Measurements from ENCODE around the gene ORC1.

ORC1 gene

DNA sequence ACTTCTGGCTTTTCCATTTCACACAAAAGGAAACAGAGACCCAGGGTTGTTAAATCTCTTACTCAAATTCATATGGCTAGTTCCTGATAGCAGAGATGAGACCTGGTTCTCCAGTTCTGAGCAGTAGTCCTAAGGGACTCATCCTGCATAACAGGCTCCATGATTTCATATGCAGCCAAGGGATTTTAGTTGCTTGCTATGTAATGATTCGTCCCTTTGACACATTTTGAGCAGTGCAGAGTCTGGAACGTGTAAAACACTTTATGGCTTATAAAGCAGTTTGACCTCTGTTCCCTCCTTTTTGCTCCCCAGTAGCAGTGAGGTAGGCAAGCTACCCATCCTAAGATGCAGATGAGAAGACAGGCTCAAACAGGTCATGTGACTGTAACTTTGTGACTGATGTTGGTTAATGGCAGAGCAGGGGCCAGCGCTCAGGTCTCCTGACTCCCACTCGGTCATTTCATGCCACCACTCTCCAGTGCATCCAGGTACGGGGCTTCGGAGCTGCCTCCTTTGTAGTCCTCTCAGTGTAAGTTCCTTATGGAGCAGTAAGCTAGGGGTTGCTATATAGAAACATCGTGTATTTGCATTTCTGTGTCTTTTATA is 62.5 kb downstream of the ORC1 start:
- DNase-seq (ENCODE audit: low read depth): no peak

DNA sequence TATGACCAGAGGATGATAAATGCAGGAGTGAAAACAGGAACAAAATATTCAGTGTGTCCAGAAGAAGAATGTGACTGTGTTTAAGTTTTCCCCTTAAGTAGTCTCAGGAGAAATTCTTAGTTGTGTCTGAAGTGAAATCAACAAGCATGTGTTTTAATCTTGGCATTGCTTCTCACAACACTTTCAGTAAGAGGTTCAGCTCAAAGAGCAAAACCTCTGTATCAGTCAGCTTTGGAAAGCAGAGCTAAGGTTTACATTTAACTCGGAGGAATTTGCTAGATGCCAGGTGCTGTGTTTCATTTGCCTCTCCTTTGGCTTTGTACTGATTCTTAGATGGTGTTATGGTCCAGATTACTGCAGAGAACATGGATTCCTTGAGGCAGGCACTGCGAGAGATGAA is 66.8 kb downstream of the ORC1 start:
- DNase-seq (ENCODE audit: low read depth): no peak

DNA sequence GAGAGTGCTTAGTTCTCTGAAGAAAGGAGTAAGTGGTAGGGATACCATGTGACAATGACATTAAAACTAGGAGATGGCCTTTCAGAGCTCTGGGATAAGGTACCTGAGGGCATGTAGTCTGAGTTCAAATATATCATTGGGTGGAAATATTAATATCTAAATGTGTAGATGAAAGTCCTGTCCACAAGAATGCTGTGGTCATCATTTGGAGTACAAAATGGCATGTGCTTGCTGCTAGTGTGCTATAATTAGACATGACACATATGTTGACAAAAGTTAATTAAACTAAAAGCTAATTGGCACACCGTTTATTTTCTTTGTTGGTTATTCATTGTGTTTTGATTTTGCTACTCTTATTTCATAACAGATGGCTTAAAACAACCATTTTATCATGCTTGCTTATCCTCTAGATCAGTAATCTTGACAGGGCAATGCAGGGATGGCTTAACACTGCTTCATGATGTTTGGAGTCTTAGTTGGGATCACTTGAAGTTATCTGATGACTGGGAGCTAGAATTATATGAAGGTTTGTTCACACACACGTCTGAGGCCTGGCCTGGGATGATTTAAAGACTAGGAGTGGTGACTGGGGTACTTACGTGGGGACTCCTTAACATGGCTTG is 69.2 kb downstream of the ORC1 start:
- DNase-seq (ENCODE audit: low read depth): no peak

DNA sequence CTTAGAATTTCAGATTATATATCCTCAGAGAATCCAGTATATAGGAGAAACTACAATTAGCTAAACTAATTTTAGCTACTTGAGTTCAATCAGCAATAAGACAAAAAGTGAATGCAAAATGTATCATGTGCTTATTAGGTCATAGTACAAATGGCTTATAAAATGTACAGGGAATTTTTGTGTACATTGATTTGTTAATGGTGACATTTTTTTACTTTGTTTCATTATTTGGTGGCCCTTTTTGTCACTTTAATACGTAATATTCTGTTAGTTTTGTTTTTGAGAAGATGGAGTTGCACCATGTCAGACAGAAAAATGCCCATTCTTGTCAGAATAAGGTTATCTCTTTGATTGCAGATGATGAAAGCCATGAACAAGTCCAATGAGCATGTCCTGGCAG is 71.8 kb downstream of the ORC1 start:
- DNase-seq (ENCODE audit: low read depth): no peak

DNA sequence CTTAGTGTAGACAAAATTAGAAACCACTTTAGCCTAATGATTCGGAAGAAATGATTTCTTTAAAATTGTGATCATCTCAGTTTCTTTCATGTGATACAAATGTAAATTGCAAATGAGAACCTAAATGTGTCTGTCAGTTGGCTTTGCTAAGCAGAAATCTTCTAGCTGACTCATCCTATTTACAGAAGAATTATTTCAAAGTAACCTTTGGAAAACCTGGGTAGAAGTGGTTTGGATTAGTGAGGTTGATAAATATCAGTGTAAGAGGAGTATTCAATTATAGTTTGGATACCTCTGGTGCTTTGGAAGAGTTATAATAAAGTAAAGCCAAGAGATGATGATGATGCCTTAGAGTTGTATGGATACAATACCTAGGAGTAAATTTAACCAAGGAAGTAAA is 75.6 kb downstream of the ORC1 start:
- DNase-seq (ENCODE audit: low read depth): no peak

DNA sequence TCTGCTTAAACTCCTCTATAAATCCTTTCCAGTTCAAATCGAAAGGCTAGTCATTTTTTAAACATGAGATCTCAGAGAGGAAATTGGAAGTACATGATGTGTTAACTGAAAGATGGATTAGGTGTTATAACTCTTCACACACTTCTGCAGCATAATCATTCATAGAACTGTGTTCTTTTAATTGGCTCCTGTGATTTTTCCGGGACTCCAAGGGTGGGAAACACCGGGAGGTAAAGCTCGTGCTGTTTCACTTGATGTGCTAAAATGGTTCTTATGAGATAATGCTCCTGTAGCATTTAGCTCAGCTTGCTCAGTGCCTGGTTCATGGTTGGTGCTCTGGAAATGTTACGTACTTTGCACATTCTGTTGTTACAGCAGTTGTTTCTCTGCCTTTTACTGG is 78.4 kb downstream of the ORC1 start:
- no peak for DNase-seq (ENCODE audit: low read depth)

DNA sequence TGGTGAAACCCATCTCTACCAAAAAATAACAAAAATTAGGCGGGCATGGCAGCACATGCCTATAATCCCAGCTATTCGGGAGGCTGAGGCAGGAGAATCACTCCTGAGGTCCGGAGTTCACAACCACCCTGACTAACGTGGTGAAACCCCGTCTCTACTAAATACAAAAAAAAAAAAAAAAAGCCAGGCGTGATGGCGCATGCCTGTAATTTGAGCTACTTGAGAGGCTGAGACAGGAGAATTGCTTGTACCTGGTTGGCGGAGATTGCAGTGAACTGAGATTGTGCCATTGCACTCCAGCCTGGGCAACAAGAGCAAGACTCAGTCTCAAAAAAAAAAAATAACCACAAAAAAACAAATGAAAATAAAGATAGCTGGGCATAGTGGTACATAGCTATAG is 80.5 kb downstream of the ORC1 start:
- no peak for DNase-seq (ENCODE audit: low read depth)
